NCI-H2196 treated with DMSO at 0.1 percent for 48 hours (cell line): Measurements from ENCODE around the gene CXCL9.
"Not testable (repeated sequence)": the region's sequence is repeated elsewhere in the genome, so short reads cannot be mapped to it uniquely, and the experiment has no call there.

ENCODE experiments used
- DNase-seq: peaks from one replicate; lab custom pipeline; 2025; ENCODE audit not compliant: unreplicated experiment; lab: John Stamatoyannopoulos, UW

The CXCL9 gene

DNA sequence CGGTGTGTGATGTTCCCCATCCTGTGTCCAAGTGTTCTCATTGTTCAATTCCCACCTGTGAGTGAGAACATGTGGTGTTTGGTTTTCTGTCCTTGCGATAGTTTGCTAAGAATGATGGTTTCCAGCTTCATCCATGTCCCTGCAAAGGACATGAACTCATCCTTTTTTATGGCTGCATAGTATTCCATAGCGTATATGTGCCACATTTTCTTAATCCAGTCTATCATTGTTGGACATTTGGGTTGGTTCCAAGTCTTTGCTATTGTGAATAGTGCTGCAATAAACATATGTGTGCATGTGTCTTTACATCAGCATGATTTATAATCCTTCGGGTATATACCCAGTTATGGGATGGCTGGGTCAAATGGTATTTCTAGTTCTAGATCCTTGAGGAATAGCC is 45.2 kb downstream of the CXCL9 start:
- DNase-seq, result not testable (repeated sequence)

DNA sequence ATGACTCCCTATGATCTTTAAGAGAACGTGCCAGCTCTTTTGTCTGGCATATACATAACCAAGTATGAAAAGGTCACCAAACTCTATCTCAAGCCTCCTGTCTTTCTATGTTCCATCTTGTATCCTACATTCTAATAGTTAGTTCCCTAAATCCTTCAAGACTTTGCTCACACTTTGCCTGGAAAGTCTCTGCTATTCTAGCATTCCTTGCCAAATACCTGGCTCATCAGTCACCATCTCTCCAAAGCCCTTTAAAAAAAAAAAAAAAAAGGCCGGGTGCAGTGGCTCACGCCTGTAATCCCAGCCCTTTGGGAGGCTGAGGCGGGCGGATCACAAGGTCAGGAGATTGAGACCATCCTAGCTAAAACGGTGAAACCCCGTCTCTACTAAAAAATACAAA is 48.8 kb downstream of the CXCL9 start:
- DNase-seq, result not testable (repeated sequence)

DNA sequence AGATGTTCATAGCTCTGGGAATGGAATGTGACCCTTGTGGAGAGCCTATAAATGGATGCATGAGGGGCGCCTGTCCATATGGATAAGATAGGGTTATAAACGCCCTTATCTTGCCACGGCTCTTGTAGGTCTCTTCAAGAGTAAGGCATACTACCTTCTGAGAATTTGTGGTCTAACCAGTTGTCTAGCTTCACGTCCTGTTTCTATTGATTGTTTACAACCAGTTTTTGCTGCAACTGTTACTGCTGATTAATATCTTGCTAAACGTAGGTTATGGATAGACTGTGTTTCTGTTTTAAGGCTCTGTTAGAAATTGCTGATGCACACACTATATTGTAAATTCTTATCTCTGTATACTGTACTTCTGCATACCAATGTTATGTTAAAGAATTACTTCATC is 52.5 kb downstream of the CXCL9 start:
- DNase-seq, result not testable (repeated sequence)

DNA sequence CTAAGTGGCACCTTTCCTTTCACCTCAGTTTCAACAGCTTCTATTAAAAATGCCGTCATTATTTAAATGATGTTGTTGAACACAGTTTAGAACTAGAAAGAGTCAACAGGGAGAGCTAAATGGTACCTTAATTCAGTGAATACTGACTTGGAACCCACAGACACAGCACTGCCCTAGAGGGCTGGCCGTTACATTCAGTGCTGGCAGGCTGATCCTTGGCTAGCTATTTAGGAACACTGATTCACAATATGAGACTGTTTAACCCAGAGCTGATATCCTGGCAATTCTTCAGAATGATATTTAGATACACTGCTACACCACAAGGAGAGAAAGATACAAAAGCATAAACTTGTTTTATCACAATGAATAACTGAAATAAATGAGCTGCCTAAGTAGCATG is 53.8 kb downstream of the CXCL9 start:
- no peak for DNase-seq
